ENCODE measurements around the gene SRCIN1.
"Not testable (repeated sequence)": the region's sequence is repeated elsewhere in the genome, so short reads cannot be mapped to it uniquely, and the experiment has no call there.

SRCIN1 gene

GRCh38 chr17:38510421-38511149 is 95.2 kb downstream of the SRCIN1 start:
- H3K27me3 ChIP-seq (ENCODE audit: control insufficient read depth, insufficient read depth, low read length): peaks cover 37% of the 10 kb centered on the region
- H3K9ac ChIP-seq (ENCODE audit: low read length): no peak overlapping the region
- H3K36me3 ChIP-seq (ENCODE audit: control insufficient read depth, insufficient read depth, low read length): no peaks in the 10 kb centered on the region
- H3K4me3 ChIP-seq (ENCODE audit: low read length): no peak overlapping the region
- H3K4me1 ChIP-seq (ENCODE audit: control insufficient read depth, insufficient read depth, low read length): peaks cover 4% of the 10 kb centered on the region
- no peaks in the 10 kb centered on the region for H3K9me3 ChIP-seq (ENCODE audit: control insufficient read depth, low read length)

- Histone ChIP-seq H3K4me3 (ENCODE audit: low read length) (no peak overlapping the region), H3K27me3 (ENCODE audit: control insufficient read depth, insufficient read depth, low read length) (peaks cover 37% of the 10 kb centered on the region), H3K36me3 (ENCODE audit: control insufficient read depth, insufficient read depth, low read length) (no peaks in the 10 kb centered on the region), H3K9me3 (ENCODE audit: control insufficient read depth, low read length) (no peaks in the 10 kb centered on the region), H3K4me1 (ENCODE audit: control insufficient read depth, insufficient read depth, low read length) (peaks cover 4% of the 10 kb centered on the region), H3K9ac (ENCODE audit: low read length) (no peak overlapping the region)
These were observed 95.9 kb downstream of the SRCIN1 start for GRCh38 chr17:38509772-38510420.

- no peak overlapping the region for H3K9ac ChIP-seq (ENCODE audit: low read length)
- no peaks in the 10 kb centered on the region for H3K9me3 ChIP-seq (ENCODE audit: control insufficient read depth, low read length)
- H3K4me3 ChIP-seq (ENCODE audit: low read length): no peak overlapping the region
- no peaks in the 10 kb centered on the region for H3K36me3 ChIP-seq (ENCODE audit: control insufficient read depth, insufficient read depth, low read length)
- H3K27me3 ChIP-seq (ENCODE audit: control insufficient read depth, insufficient read depth, low read length): peaks cover 37% of the 10 kb centered on the region
- H3K4me1 ChIP-seq (ENCODE audit: control insufficient read depth, insufficient read depth, low read length): peaks cover 4% of the 10 kb centered on the region
These were observed 96.6 kb downstream of the SRCIN1 start for GRCh38 chr17:38508954-38509771.

- H3K36me3 ChIP-seq (ENCODE audit: control insufficient read depth, insufficient read depth, low read length): no peaks in the 10 kb centered on the region
- H3K27me3 ChIP-seq (ENCODE audit: control insufficient read depth, insufficient read depth, low read length): peaks cover 37% of the 10 kb centered on the region
- no peaks in the 10 kb centered on the region for H3K9me3 ChIP-seq (ENCODE audit: control insufficient read depth, low read length)
- no peak overlapping the region for H3K4me3 ChIP-seq (ENCODE audit: low read length)
- H3K9ac ChIP-seq (ENCODE audit: low read length): no peak overlapping the region
- H3K4me1 ChIP-seq (ENCODE audit: control insufficient read depth, insufficient read depth, low read length): peaks cover 4% of the 10 kb centered on the region
These were observed 97.2 kb downstream of the SRCIN1 start for GRCh38 chr17:38508570-38508950.

GRCh38 chr17:38507921-38508569 is 97.7 kb downstream of the SRCIN1 start:
- Histone ChIP-seq H3K36me3 (ENCODE audit: control insufficient read depth, insufficient read depth, low read length) (no peaks in the 10 kb centered on the region), H3K4me3 (ENCODE audit: low read length) (no peak overlapping the region), H3K4me1 (ENCODE audit: control insufficient read depth, insufficient read depth, low read length) (peaks cover 4% of the 10 kb centered on the region), H3K9me3 (ENCODE audit: control insufficient read depth, low read length) (no peaks in the 10 kb centered on the region), H3K27me3 (ENCODE audit: control insufficient read depth, insufficient read depth, low read length) (peaks cover 37% of the 10 kb centered on the region), H3K9ac (ENCODE audit: low read length) (no peak overlapping the region)

GRCh38 chr17:38507436-38507835 is 98.3 kb downstream of the SRCIN1 start:
- no peak overlapping the region for H3K4me3 ChIP-seq (ENCODE audit: low read length)
- H3K9me3 ChIP-seq (ENCODE audit: control insufficient read depth, low read length): no peaks in the 10 kb centered on the region
- H3K27me3 ChIP-seq (ENCODE audit: control insufficient read depth, insufficient read depth, low read length): peaks cover 37% of the 10 kb centered on the region
- H3K4me1 ChIP-seq (ENCODE audit: control insufficient read depth, insufficient read depth, low read length): peaks cover 4% of the 10 kb centered on the region
- H3K9ac ChIP-seq (ENCODE audit: low read length): no peak overlapping the region
- H3K36me3 ChIP-seq (ENCODE audit: control insufficient read depth, insufficient read depth, low read length): no peaks in the 10 kb centered on the region

- Histone ChIP-seq H3K4me1 (ENCODE audit: control insufficient read depth, insufficient read depth, low read length) (no peaks in the 10 kb centered on the region), H3K4me3 (ENCODE audit: low read length) (no peak overlapping the region), H3K27me3 (ENCODE audit: control insufficient read depth, insufficient read depth, low read length) (peaks cover 9% of the 10 kb centered on the region), H3K9me3 (ENCODE audit: control insufficient read depth, low read length) (no peaks in the 10 kb centered on the region), H3K9ac (ENCODE audit: low read length) (no peak overlapping the region), H3K36me3 (ENCODE audit: control insufficient read depth, insufficient read depth, low read length) (no peaks in the 10 kb centered on the region)
These were observed 101.5 kb downstream of the SRCIN1 start for GRCh38 chr17:38504216-38504615.

- not testable (repeated sequence) for H3K9me3 ChIP-seq (ENCODE audit: control insufficient read depth, low read length); H3K36me3 ChIP-seq (ENCODE audit: control insufficient read depth, insufficient read depth, low read length); H3K9ac ChIP-seq (ENCODE audit: low read length); H3K27me3 ChIP-seq (ENCODE audit: control insufficient read depth, insufficient read depth, low read length); H3K4me3 ChIP-seq (ENCODE audit: low read length); H3K4me1 ChIP-seq (ENCODE audit: control insufficient read depth, insufficient read depth, low read length)
These were observed 102.4 kb downstream of the SRCIN1 start for GRCh38 chr17:38503286-38503913.

- not testable (repeated sequence) for H3K27me3 ChIP-seq (ENCODE audit: control insufficient read depth, insufficient read depth, low read length); H3K4me3 ChIP-seq (ENCODE audit: low read length); H3K9ac ChIP-seq (ENCODE audit: low read length); H3K9me3 ChIP-seq (ENCODE audit: control insufficient read depth, low read length); H3K36me3 ChIP-seq (ENCODE audit: control insufficient read depth, insufficient read depth, low read length); H3K4me1 ChIP-seq (ENCODE audit: control insufficient read depth, insufficient read depth, low read length)
These were observed 104.0 kb downstream of the SRCIN1 start for GRCh38 chr17:38501718-38502117.

GRCh38 chr17:38499230-38499629 is 106.5 kb downstream of the SRCIN1 start:
- not testable (repeated sequence) for H3K4me3 ChIP-seq (ENCODE audit: low read length); H3K36me3 ChIP-seq (ENCODE audit: control insufficient read depth, insufficient read depth, low read length); H3K4me1 ChIP-seq (ENCODE audit: control insufficient read depth, insufficient read depth, low read length); H3K9me3 ChIP-seq (ENCODE audit: control insufficient read depth, low read length); H3K9ac ChIP-seq (ENCODE audit: low read length); H3K27me3 ChIP-seq (ENCODE audit: control insufficient read depth, insufficient read depth, low read length)

- Histone ChIP-seq H3K36me3 (ENCODE audit: control insufficient read depth, insufficient read depth, low read length) (no peaks in the 10 kb centered on the region), H3K4me3 (ENCODE audit: low read length) (no peak overlapping the region), H3K4me1 (ENCODE audit: control insufficient read depth, insufficient read depth, low read length) (no peaks in the 10 kb centered on the region), H3K9me3 (ENCODE audit: control insufficient read depth, low read length) (no peaks in the 10 kb centered on the region), H3K9ac (ENCODE audit: low read length) (no peak overlapping the region), H3K27me3 (ENCODE audit: control insufficient read depth, insufficient read depth, low read length) (no peaks in the 10 kb centered on the region)
These were observed 107.4 kb downstream of the SRCIN1 start for GRCh38 chr17:38498353-38498752.

All from mucosa of stomach (tissue), 1 donor.